ENCODE data around the gene CTIF.
A peak's percentile ranks its signal among the peaks of the same experiment; 100 is the strongest.

The CTIF gene

DNA sequence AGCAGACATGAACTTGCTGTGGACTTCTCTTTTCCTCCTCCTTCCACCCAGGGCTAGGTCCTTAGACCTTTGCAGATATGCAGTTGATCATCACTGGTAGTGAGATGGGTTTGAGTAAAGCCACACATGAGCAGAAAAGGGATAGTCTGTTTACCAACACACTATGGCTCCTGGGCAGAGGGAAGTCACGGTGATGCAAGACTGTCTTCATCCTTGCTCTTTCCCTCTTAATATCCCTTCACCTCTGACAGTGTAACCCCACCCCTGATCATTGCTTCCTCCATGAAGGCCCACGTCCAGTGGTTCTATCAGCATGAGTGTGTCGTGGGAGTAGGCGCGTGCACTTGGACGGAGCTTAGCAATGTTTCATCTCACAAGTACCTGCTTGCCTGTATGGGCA is 223.2 kb downstream of the CTIF start:
- no peak for DNase-seq

DNA sequence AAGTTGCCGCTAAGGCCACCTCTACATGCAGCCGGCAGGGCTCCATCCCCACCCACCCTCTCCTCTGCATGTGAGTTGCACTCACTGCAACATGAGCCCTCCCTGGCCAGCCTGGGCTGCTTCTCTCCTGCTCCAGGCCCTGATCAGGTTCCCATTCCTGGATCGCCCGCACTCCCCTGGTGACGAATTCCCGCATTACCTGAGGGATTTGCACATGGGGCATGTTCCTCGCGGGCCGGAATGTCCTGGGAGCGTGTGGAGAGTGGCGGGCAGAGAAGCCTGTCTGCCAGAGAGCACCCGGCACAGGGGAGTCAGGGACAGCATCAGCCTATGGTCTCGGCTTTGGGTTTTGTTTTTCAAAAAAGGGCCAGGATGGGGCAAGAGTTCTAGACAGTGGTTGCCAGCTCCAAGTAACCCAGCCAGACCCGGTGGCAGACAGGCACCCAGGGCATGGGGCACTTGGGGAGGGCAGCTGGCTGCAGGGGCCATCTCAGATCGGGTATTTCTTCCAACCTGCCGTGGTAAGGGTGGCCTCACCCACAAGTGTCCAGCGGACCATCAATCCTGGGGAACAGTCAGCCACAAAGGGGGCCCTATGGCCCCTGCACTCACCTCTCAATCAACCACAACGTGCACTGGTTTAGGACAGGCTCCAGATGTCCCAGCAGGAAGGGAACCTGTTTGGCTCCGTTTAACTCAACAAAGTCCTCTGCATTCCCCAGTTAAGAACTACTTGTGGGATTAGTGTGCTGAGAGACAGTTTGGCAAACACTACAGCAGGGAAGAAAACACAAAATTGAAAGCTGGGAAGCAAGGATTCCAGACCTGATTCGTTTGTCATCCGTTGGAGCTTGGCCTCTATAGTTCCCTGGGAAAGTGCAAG is 224.2 kb downstream of the CTIF start:
- no peak for DNase-seq

DNA sequence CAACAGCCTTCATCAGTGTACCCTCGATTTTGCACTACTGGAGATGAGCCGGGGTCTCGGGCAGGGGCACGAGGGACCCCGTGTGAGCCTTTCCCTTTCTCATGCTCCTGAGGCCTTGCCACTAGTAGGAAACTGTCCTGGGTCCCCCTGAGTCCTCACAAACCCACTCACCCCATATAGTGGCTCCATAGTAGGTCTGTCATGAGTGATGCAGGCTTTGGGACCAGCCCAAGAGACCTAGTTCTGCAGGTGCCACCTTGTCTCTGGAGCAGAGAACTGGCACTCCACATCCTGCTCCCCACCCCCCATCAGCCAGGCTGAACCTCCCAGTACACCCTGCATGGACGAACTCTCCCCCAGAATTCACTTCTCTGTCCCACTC is 224.9 kb downstream of the CTIF start:
- no peak for DNase-seq

DNA sequence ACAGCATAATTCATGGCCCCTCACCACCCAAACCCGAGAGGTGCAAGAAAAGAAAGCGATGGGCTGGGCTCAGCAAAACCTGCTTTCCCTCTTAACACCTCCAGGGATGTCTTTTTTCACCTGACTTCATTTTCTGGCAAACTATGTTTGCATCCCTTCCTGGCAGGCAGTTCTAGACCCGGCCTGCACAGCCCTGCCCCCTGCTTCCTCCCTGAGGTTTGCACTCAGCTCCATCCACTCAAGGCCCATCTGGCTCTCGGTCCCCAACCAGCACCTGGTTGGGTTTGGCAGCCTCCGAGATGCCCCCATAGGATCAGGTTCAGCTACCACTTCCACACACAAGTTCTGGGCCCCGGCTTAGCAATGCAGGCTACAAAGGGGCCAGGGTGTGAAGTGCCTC is 226.2 kb downstream of the CTIF start:
- no peak for DNase-seq

GRCh38 chr18:48766026-48766425 is 227.2 kb downstream of the CTIF start:
- no peak for DNase-seq

GRCh38 chr18:48766487-48766886 is 227.7 kb downstream of the CTIF start:
- no peak for DNase-seq

- DNase-seq = no peak
Observed at GRCh38 chr18:48767090-48767690, 228.4 kb downstream of the CTIF start.

- no peak for DNase-seq
Observed at GRCh38 chr18:48769006-48769636, 230.3 kb downstream of the CTIF start.

DNA sequence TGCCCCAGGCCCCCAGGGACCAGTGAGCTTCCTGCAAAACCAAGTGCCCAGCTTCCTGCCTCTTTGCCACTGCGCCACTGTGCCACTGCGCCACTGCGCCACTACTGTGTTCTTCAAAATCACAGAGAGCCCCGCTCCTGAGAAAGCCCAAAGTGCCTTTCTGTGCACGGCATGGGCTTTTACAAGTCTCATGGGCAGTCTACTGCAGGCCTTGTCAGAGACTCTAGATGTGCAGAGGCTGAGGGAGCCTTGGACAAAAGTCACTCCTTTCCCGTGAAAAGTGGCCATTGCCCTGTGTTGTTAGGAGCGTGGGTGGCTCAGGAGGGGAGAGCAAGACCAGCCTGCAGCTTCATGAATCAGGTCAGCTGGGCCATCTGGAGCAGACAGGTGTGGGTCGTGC is 231.4 kb downstream of the CTIF start:
- DNase-seq = no peak

GRCh38 chr18:48771641-48772375 is 233.0 kb downstream of the CTIF start:
- no peak for DNase-seq

DNA sequence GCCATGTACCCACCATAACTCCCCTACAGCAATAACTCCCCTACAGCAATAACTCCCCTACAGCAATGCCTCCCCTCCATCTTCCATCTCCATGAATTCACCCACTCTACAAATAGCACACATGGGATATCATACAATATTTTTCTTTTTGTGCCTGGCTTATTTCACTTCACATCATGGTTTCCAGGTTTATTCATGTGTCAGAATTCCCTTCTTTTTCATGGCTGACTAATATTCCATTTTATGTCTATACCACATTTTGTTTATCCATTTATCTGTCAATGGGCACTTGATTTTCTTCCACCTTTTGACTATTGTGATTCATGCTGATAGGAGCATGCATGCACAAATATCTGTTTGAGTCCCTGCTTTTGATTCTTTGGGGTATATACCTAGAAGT is 233.6 kb downstream of the CTIF start:
- DNase-seq = no peak

DNA sequence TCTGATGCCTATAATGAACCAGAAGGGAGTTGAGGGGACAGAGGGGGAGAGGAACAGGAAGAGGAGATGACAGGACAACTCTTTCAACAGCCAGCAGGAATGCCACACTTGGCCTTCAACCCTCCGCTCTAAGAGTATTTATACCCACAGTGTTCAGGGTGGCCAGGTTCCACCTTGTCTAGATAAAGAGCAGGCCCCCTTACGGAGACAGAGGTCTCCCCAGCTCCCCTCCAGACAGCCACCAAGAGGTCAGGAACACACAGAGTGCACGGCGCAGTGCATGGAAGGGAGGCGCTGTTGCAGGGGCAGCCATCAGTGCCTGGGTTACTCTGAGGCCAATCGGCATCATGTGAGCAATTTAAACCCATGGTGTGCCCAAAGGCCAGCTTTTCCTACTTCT is 235.0 kb downstream of the CTIF start:
- DNase-seq = no peak

DNA sequence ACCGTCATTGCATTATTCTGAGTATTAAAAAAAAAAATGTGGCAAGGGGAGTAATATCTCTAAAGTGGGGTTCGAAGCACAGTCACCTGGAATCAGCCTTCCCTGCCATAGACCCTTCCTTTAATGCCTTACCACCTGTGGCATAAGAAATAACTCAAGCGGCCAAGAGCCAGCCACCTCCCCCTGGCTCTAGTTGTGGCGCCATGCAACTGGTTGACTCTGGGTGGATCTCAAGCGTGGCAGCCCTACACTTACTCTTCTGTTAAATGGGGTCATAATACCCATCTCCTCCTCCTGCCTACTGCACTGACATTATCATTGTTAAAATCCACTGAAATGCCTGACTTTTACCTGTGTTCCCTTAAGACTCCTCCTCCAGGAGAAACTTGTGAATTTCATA is 236.1 kb downstream of the CTIF start:
- no peak for DNase-seq

- DNase-seq = no peak
Observed at GRCh38 chr18:48775372-48776155, 236.7 kb downstream of the CTIF start.

- DNase-seq = no peak
Observed at GRCh38 chr18:48776156-48776555, 237.3 kb downstream of the CTIF start.

DNA sequence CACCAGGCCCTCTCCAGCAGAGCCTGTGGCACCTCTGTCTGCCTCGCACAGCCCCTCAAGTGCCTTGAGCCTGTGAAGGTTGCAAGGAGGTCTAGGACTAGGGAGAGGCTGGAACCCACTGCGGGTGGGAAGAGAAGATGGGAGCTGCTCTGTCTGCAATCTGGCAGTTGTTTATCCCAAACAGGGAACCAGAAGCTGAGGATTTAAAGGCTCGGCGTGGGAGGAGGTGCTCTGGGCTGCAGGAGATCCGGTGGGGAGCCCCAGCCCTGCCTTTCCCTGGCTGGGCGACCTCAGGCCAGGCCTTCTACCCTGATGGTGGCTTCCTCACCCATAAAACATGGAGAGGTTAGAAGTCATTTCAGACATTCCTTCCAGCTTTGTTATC is 237.8 kb downstream of the CTIF start:
- no peak for DNase-seq

- DNase-seq = peak; percentile 12
Observed at GRCh38 chr18:48777026-48777743, 238.4 kb downstream of the CTIF start.

GRCh38 chr18:48777744-48778116 is 238.9 kb downstream of the CTIF start:
- DNase-seq = no peak

- DNase-seq = no peak
Observed at GRCh38 chr18:48778344-48779011, 239.6 kb downstream of the CTIF start.

DNA sequence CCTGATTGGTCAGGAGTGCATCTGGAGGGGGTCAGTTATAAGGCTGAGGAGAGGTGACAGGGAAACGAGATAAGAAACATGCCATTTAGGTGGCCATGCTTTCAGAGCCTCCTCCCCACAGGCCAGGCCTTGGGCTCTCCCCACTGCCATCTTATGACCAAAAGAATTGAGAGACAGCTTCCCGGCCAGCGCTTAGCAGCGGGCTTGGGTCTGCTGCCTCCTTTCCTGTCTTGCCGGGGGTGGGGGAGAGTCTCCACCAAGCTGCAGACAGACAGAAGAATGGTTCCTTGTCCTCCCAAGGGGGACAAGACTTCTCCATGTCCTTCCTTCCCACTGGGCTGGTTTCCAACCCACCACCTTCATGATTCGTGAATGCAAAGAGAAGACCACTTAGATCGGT is 240.6 kb downstream of the CTIF start:
- no peak for DNase-seq

GRCh38 chr18:48780201-48780912 is 241.5 kb downstream of the CTIF start:
- DNase-seq = no peak
